HG03064 (cell line): Measurements from ENCODE around the gene MTCH1.
"Not testable (repeated sequence)": the region's sequence is repeated elsewhere in the genome, so short reads cannot be mapped to it uniquely, and the experiment has no call there.

Source experiments
- ATAC-seq: cut with Tn5 transposase; IDR thresholded peaks from one replicate; pipeline ENCODE4 v1.9.1; 2021; ENCODE audit warnings: low read depth; ENCODE audit not compliant: unreplicated experiment

Gene MTCH1

DNA sequence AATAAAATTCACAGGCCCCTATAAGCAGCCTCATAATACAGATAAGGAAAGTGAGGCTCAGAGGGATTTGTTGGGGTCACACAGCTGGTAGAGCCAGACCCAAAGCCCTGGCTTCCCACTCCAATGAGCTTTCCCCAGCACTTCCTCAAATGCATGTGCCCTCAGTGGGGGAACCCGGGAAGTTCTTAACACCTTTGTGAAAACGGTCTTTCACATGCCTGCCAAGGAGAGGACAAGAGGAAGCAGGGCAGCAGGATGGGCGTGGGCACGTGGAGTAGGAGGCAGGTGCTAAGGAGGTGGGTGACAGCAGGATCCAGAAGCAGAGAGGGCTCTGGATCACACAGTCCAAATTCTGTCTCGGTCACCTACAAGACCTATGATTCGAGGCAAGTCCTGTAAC lies 30.9 kb downstream of the MTCH1 start:
- ATAC-seq = no peak

- no peak for ATAC-seq
Measured at GRCh38 chr6:36954262-36954931, 31.6 kb downstream of the MTCH1 start, which contains the start of gene PI16. PI16 (plus strand) TSS chr6:36954738; CDS start chr6:36954761, 23 bp downstream.

- ATAC-seq = no peak
Measured at GRCh38 chr6:36953931-36954261, 32.1 kb downstream of the MTCH1 start.

DNA sequence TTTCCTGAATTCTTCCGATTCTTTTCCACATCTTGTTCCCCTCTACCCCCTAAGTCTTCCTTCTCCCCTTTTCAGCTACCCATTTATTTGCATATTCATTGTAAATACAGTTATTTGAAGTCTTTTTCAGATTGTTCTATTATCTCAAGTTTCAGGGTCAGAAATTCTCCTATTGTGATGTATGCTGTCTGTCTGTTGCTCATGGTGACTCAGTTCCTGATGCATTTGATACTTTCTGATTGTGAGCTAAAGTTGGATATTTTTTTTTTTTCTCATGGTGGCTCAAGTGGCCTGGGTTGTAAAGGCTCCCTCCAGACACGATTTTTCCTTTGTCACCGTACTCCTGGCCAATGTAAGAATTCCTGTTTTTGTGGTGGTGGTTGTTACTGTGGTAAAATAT lies 36.4 kb downstream of the MTCH1 start:
- ATAC-seq = no peak

DNA sequence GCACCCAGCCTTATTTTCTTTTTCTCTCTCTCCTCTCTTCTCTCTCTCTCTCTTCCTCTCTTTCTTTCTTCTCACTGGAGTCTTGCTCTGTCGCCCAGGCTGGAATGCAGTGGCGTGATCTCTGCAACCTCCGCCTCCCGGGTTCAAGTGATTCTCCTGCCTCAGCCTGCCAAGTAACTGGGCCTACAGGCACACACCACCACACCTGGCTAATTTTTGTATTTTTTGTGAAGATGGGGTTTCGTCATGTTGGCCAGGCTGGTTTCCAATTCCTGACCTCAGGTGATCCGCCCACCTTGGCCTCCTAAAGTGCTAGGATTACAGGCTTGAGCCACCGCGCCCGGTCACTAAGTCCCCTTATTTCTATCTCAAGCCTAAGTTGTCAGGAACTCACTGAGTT lies 36.9 kb downstream of the MTCH1 start:
- not testable (repeated sequence) for ATAC-seq

GRCh38 chr6:36947570-36948351 lies 38.2 kb downstream of the MTCH1 start:
- no peak for ATAC-seq

GRCh38 chr6:36946526-36946925 lies 39.5 kb downstream of the MTCH1 start:
- no peak for ATAC-seq

- no peak for ATAC-seq
Measured at GRCh38 chr6:36945301-36945700, 40.7 kb downstream of the MTCH1 start.

DNA sequence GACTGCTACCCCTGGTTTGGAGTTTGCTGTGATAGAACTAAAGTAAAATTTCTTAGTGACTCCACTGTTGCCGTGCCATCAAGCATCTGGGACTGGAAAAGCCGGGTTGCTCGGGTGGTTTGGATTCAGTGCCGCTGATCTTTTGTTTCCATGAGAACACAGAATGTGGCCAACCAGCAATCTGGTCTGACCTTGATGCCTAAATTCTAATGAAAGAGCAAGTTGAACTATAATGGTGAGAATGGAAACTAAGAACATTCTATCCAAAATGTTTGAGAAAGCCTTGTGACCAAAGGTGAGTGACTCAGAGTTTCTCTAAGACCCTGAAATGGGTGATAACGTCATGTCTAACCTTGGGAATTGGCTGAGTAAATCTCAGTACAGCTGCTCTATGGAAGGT lies 41.3 kb downstream of the MTCH1 start:
- no peak for ATAC-seq

- ATAC-seq = not testable (repeated sequence)
Measured at GRCh38 chr6:36942329-36942728, 43.7 kb downstream of the MTCH1 start.

GRCh38 chr6:36941561-36941960 lies 44.4 kb downstream of the MTCH1 start:
- not testable (repeated sequence) for ATAC-seq

- ATAC-seq = no peak
Measured at GRCh38 chr6:36940027-36940426, 46.0 kb downstream of the MTCH1 start.

DNA sequence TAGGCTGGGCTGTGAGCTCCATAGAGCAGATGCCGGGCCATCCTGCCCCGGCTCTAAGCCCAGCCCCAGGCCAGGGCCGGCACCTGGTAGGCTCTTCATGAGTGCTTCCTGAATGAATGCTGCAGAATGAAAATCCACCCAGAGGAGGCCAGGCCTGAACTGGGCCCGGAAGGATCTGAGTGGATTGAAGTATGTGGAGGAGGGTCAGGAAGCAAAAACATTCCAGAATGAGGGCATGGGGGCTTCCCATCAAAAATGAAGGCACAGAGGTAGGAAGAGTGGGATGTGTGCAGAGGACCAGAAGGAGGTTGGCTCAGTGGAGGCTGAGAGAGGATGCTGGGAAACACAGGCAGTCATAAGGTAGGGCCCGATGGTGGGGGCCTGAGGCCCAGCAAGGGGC lies 47.0 kb downstream of the MTCH1 start:
- ATAC-seq = not testable (repeated sequence)

- ATAC-seq = no peak
Measured at GRCh38 chr6:36938536-36938935, 47.5 kb downstream of the MTCH1 start.

- no peak for ATAC-seq
Measured at GRCh38 chr6:36937896-36938295, 48.1 kb downstream of the MTCH1 start.

- no peak for ATAC-seq
Measured at GRCh38 chr6:36936824-36937223, 49.2 kb downstream of the MTCH1 start.

- ATAC-seq = no peak
Measured at GRCh38 chr6:36934901-36935300, 51.1 kb downstream of the MTCH1 start.

DNA sequence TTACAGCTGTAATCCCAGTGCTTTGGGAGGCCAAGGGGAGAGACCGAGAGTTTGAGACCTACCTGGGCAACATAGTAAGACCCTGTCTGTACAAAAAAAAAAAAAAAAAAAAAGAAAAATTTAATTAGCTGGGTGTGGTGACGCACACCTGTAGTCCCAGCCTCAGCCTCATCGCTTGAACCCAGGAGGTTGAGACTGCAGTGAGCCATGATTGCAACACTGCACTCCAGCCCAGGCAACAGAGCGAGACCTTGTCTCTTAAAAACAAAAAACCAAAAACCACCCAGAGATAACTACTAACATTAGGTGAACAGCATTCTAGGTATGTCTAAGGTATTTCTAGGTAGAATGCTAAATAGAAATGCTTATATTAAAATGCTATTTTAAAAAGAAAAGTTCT lies 52.5 kb downstream of the MTCH1 start:
- ATAC-seq = no peak

DNA sequence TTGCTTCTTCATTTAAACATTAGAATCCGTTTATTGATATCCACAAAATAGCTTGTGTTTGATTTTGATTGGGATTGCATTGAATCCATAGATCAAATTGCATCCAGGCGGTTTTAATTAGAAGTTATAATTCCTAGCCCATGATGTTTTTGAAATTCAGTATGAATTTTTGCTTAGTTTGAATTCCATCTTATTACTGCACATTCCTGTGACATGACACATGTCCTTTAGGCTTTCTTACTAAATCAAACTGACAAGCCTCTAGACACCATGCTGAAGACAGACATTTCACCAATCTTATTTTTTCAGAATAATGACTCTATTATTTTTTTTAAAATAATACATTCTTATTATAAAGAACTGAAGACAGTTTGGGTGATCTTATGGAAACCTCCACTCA lies 52.9 kb downstream of the MTCH1 start:
- no peak for ATAC-seq

GRCh38 chr6:36930483-36930882 lies 55.5 kb downstream of the MTCH1 start:
- no peak for ATAC-seq

GRCh38 chr6:36929607-36930006 lies 56.4 kb downstream of the MTCH1 start:
- ATAC-seq = no peak

DNA sequence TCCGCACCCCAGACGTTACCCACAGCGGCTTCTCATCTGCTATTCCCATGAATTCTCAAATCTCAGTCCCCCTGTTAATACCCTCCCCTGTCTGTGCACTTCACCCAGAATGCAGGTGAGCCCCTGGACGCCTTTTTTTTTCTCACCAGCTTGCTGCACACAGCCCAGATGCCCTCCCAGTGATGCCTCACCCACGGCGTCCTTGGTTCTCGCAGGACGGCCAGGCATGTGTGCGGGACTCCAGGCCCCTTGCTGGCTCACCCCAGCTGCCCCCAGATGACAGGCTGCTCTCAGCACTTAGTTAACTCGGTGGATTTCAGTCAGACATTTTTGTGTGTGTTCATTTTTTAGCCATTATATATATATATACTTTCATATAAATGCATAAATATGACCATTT lies 56.8 kb downstream of the MTCH1 start:
- ATAC-seq = no peak
